Mesenchymal stem cell (in vitro differentiated cells and primary cell): ENCODE results near the gene CDH4.

ENCODE experiments used
- DNase-seq: peaks from one replicate; pipeline ENCODE4 v3.0.0-alpha.2; 2013
- H2AFZ ChIP-seq: one replicate; pipeline ENCODE4 v1.6.1; 2013; ENCODE audit warnings: low read depth, mild to moderate bottlenecking, control low read depth, inconsistent platforms, low read length, moderate library complexity
- H2AK5ac ChIP-seq: 2 replicates; pipeline ENCODE4 v1.6.1; 2013; ENCODE audit warnings: low read length, moderate library complexity, mild to moderate bottlenecking, inconsistent platforms; ENCODE audit not compliant: severe bottlenecking
- H2BK120ac ChIP-seq: one replicate; pipeline ENCODE4 v1.6.1; 2013; ENCODE audit warnings: low read depth, mild to moderate bottlenecking, inconsistent platforms, low read length, moderate library complexity
- H2BK12ac ChIP-seq, 2 experiments: one replicate each; pipeline ENCODE4 v1.6.1; 2013; ENCODE audit warnings: inconsistent platforms in 2 of 2, low read length in 2 of 2, mild to moderate bottlenecking in 2 of 2, moderate library complexity in 2 of 2, control low read depth in 1 of 2
- H2BK15ac ChIP-seq: one replicate; pipeline ENCODE4 v1.6.1; 2013; ENCODE audit warnings: mild to moderate bottlenecking, low read depth, inconsistent platforms; ENCODE audit not compliant: poor library complexity, severe bottlenecking
- H2BK5ac ChIP-seq: 2 replicates; pipeline ENCODE4 v1.6.1; 2013; ENCODE audit warnings: low read depth, mild to moderate bottlenecking, low read length, control low read depth, inconsistent platforms; ENCODE audit not compliant: poor library complexity, severe bottlenecking
- H3K14ac ChIP-seq, 2 experiments: one replicate each; pipeline ENCODE4 v1.6.1; 2013; ENCODE audit warnings: inconsistent platforms in 2 of 2, low read length in 2 of 2, control low read depth in 1 of 2, mild to moderate bottlenecking in 1 of 2, moderate library complexity in 1 of 2
- H3K18ac ChIP-seq, 2 experiments: one replicate each; pipeline ENCODE4 v1.6.1; 2013; ENCODE audit warnings: inconsistent platforms in 2 of 2, low read length in 2 of 2, control low read depth in 1 of 2, low read depth in 1 of 2, mild to moderate bottlenecking in 1 of 2
- H3K23ac ChIP-seq, 2 experiments: one replicate each; pipeline ENCODE4 v1.6.1; 2013; ENCODE audit warnings: inconsistent platforms in 2 of 2, low read length in 2 of 2, mild to moderate bottlenecking in 2 of 2, moderate library complexity in 2 of 2, control low read depth in 1 of 2
- H3K27ac ChIP-seq: 2 replicates; pipeline ENCODE4 v1.5.1; 2013; ENCODE audit warnings: mild to moderate bottlenecking, moderate library complexity, low read length, control low read depth, inconsistent platforms; ENCODE audit not compliant: poor library complexity, severe bottlenecking
- H3K27me3 ChIP-seq, 2 experiments: 2 replicates each; pipeline versions ENCODE4 v1.6.1 to v1.7.0; 2013; ENCODE audit warnings: low read length in 2 of 2, mild to moderate bottlenecking in 2 of 2, moderate library complexity in 2 of 2, control low read depth in 1 of 2, inconsistent platforms in 1 of 2; ENCODE audit not compliant: control insufficient read depth in 1 of 2, insufficient read depth in 1 of 2
- H3K36me3 ChIP-seq, 2 experiments: 2 replicates each; pipeline versions ENCODE4 v1.6.1 to v1.7.0; 2013; ENCODE audit warnings: low read length in 2 of 2, control low read depth in 1 of 2, inconsistent platforms in 1 of 2, low read depth in 1 of 2, mild to moderate bottlenecking in 1 of 2; ENCODE audit not compliant: insufficient read depth in 2 of 2, control insufficient read depth in 1 of 2
- H3K4ac ChIP-seq, 2 experiments: one replicate each; pipeline ENCODE4 v1.6.1; 2013; ENCODE audit warnings: inconsistent platforms in 2 of 2, low read length in 2 of 2, mild to moderate bottlenecking in 2 of 2, moderate library complexity in 2 of 2, control low read depth in 1 of 2, low read depth in 1 of 2
- H3K4me1 ChIP-seq: 2 replicates; pipeline ENCODE4 v1.6.1; 2013; ENCODE audit warnings: low read depth, low read length, control low read depth; ENCODE audit not compliant: control insufficient read depth, insufficient read depth
- H3K4me2 ChIP-seq: 2 replicates; pipeline ENCODE4 v1.6.1; 2013; ENCODE audit warnings: low read length, mild to moderate bottlenecking, inconsistent platforms; ENCODE audit not compliant: poor library complexity, severe bottlenecking
- H3K4me3 ChIP-seq, 2 experiments: 2 replicates each; pipeline versions ENCODE4 v1.5.1 to v1.7.0; 2013; ENCODE audit warnings: low read length in 2 of 2, mild to moderate bottlenecking in 2 of 2, control low read depth in 1 of 2, low read depth in 1 of 2; ENCODE audit not compliant: insufficient read depth in 1 of 2
- H3K79me1 ChIP-seq: replicated peaks from 2 replicates; pipeline ENCODE4 v1.6.1; 2013; ENCODE audit warnings: mild to moderate bottlenecking, control low read depth, low read length, inconsistent platforms; ENCODE audit not compliant: poor library complexity, severe bottlenecking
- H3K9ac ChIP-seq: 2 replicates; pipeline ENCODE4 v1.7.0; 2013; ENCODE audit warnings: mild to moderate bottlenecking, low read length, moderate library complexity
- H3K9me3 ChIP-seq: 2 replicates; pipeline ENCODE4 v1.7.0; 2013; ENCODE audit warnings: mild to moderate bottlenecking, low read length; ENCODE audit not compliant: control insufficient read depth
- H4K8ac ChIP-seq: one replicate; pipeline ENCODE4 v1.6.1; 2013; ENCODE audit warnings: inconsistent platforms, mild to moderate bottlenecking, low read length, moderate library complexity
- H4K91ac ChIP-seq: one replicate; pipeline ENCODE4 v1.6.1; 2013; ENCODE audit warnings: mild to moderate bottlenecking, low read length, inconsistent platforms
- WGBS: methylation state at CpG from one replicate; pipeline ENCODE4 v1.1.7; 2013; ENCODE audit warnings: mixed read lengths; 5-methylcytosine and 5-hydroxymethylcytosine counted together

Gene CDH4

GRCh38 chr20:61440548-61441055 is 188.5 kb downstream of the CDH4 start:
- Histone ChIP-seq H3K23ac (no peak overlapping the region), H3K14ac (no peak overlapping the region), H3K9ac (no peak overlapping the region), H3K9me3 (no peaks in the 10 kb centered on the region), H3K27ac (no peak overlapping the region), H2AK5ac (no peak overlapping the region), H2BK5ac (no peak overlapping the region), H3K27me3 (peaks cover 0 to 19% of the 10 kb centered on the region in 2 experiments), H4K8ac (no peak overlapping the region), H3K4me1 (peaks cover 30% of the 10 kb centered on the region), H3K36me3 (no peaks in the 10 kb centered on the region), H3K4me2 (no peak overlapping the region), H2BK15ac (no peak overlapping the region), H3K79me1 (no peaks in the 10 kb centered on the region), H4K91ac (no peak overlapping the region), H3K18ac (no peak overlapping the region), H3K4me3 (no peak overlapping the region), H2BK120ac (no peak overlapping the region), H2AFZ (no peak overlapping the region), H3K4ac (no peak overlapping the region), H2BK12ac (no peak overlapping the region)
- no peak for DNase-seq
- whole genome bisulfite sequencing: 91% methylated on average over 14 of the region's 14 CpGs

GRCh38 chr20:61441537-61441936 is 189.5 kb downstream of the CDH4 start:
- Histone ChIP-seq H3K18ac (no peak overlapping the region), H4K91ac (no peak overlapping the region), H3K79me1 (no peaks in the 10 kb centered on the region), H3K9me3 (no peaks in the 10 kb centered on the region), H2AK5ac (no peak overlapping the region), H3K9ac (no peak overlapping the region), H3K23ac (no peak overlapping the region), H2BK12ac (no peak overlapping the region), H3K4me1 (peaks cover 22% of the 10 kb centered on the region), H3K4me2 (no peak overlapping the region), H2BK5ac (no peak overlapping the region), H2AFZ (no peak overlapping the region), H3K14ac (no peak overlapping the region), H2BK15ac (no peak overlapping the region), H3K36me3 (no peaks in the 10 kb centered on the region), H3K27me3 (peaks cover 0 to 14% of the 10 kb centered on the region in 2 experiments), H3K4ac (no peak overlapping the region), H2BK120ac (no peak overlapping the region), H3K27ac (no peak overlapping the region), H4K8ac (no peak overlapping the region), H3K4me3 (no peak overlapping the region)
- no peak for DNase-seq
- WGBS: 90% methylated on average over 5 of the region's 5 CpGs

GRCh38 chr20:61442075-61442670 is 190.1 kb downstream of the CDH4 start:
- H3K36me3 ChIP-seq: no peaks in the 10 kb centered on the region
- 70% methylated on average over 13 of the region's 13 CpGs for WGBS
- H3K27me3 ChIP-seq: peaks cover 0 to 14% of the 10 kb centered on the region in 2 experiments
- no peaks in the 10 kb centered on the region for H3K79me1 ChIP-seq
- no peak overlapping the region for H3K14ac ChIP-seq
- peak; percentile 64 for DNase-seq
- no peak overlapping the region for H3K18ac ChIP-seq
- no peak overlapping the region for H4K8ac ChIP-seq
- H2BK120ac ChIP-seq: no peak overlapping the region
- H3K4me2 ChIP-seq: peak overlapping the region; percentile 0
- H2AFZ ChIP-seq: no peak overlapping the region
- H3K4ac ChIP-seq: no peak overlapping the region
- no peak overlapping the region for H4K91ac ChIP-seq
- no peak overlapping the region for H3K4me3 ChIP-seq
- no peak overlapping the region for H2AK5ac ChIP-seq
- H3K23ac ChIP-seq: no peak overlapping the region
- H3K4me1 ChIP-seq: peaks cover 17% of the 10 kb centered on the region
- no peak overlapping the region for H2BK15ac ChIP-seq
- no peak overlapping the region for H3K9ac ChIP-seq
- H3K9me3 ChIP-seq: no peaks in the 10 kb centered on the region
- H2BK5ac ChIP-seq: no peak overlapping the region
- no peak overlapping the region for H3K27ac ChIP-seq
- H2BK12ac ChIP-seq: no peak overlapping the region

GRCh38 chr20:61442718-61443117 is 190.7 kb downstream of the CDH4 start:
- Histone ChIP-seq H2AFZ (no peak overlapping the region), H2AK5ac (no peak overlapping the region), H3K36me3 (no peaks in the 10 kb centered on the region), H3K27me3 (peaks cover 0 to 14% of the 10 kb centered on the region in 2 experiments), H3K9ac (no peak overlapping the region), H3K18ac (no peak overlapping the region), H2BK120ac (no peak overlapping the region), H4K8ac (no peak overlapping the region), H3K4ac (no peak overlapping the region), H3K79me1 (no peaks in the 10 kb centered on the region), H4K91ac (no peak overlapping the region), H3K4me2 (peak overlapping the region; percentile 0), H2BK5ac (no peak overlapping the region), H3K4me3 (no peak overlapping the region), H3K4me1 (peaks cover 12% of the 10 kb centered on the region), H2BK15ac (no peak overlapping the region), H3K27ac (no peak overlapping the region), H3K23ac (no peak overlapping the region), H3K14ac (no peak overlapping the region), H2BK12ac (no peak overlapping the region), H3K9me3 (no peaks in the 10 kb centered on the region)
- WGBS: 76% methylated on average over 5 of the region's 6 CpGs
- no peak for DNase-seq
